Activated naive CD8-positive, alpha-beta T cell treated with anti-CD3 and anti-CD28 coated beads, Interleukin-2, amount 50 U/mL, for 24 hours (primary cell): ENCODE measurements around the gene TMEM273.

Source experiments
- ATAC-seq: fragments of 150-1000 bp; cut with Tn5 transposase; one replicate; pipeline ENCODE4 v1.10.0; 2021
- DNase-seq: peaks from one replicate; pipeline ENCODE4 v3.0.0; 2021
- H3K27ac Mint-ChIP-seq: one replicate; pipeline ENCODE4 v1.8.0; 2021; ENCODE audit warnings: mild to moderate bottlenecking, mixed read lengths
- H3K27me3 Mint-ChIP-seq: one replicate; pipeline ENCODE4 v1.8.0; 2021; ENCODE audit warnings: mixed read lengths
- H3K36me3 Mint-ChIP-seq: one replicate; pipeline ENCODE4 v1.8.0; 2021; ENCODE audit warnings: low read depth, mixed read lengths
- H3K4me1 Mint-ChIP-seq: one replicate; pipeline ENCODE4 v1.8.0; 2021; ENCODE audit warnings: mixed read lengths
- H3K4me3 Mint-ChIP-seq: one replicate; pipeline ENCODE4 v1.8.0; 2021; ENCODE audit warnings: mild to moderate bottlenecking, moderate library complexity, mixed read lengths
- H3K9me3 Mint-ChIP-seq: one replicate; pipeline ENCODE4 v1.8.0; 2021; ENCODE audit warnings: mixed read lengths

The TMEM273 gene

DNA sequence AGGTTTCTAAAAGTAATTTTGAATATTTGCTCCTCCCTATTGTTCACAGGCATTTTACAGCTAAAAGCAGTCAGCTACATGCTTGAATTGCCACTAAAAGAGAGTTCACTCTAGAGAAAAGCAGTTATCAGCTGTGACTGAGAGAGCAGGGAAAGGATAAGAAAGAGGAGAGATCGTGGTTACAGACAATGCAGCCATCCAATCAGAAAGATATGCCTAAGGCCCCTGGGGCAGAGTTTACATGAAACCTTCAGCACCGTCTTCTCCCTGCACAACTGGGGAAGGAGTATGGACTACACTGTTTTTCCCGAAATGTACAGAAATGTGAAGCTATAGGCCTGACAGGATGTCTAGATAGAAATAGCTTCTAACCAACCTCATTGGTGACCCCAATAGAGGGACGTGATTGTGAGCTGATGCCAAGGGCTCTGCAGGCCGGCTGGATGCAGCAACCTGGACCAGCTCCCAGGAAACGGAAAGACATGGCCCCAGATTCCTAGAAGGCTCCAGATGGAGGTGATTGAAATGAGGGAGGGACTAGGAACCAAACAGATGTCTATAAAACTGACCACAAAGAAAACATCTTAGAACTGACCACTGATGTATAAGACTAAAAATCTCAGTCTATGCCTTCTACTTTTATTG, 69.6 kb downstream of the TMEM273 start:
- no peaks in the 10 kb centered on the region for H3K9me3 Mint-ChIP-seq
- H3K4me1 Mint-ChIP-seq = peaks cover 5% of the 10 kb centered on the region
- H3K36me3 Mint-ChIP-seq = no peaks in the 10 kb centered on the region
- peaks cover 27% of the 10 kb centered on the region for H3K27me3 Mint-ChIP-seq
- no peak for ATAC-seq
- no peak overlapping the region for H3K4me3 Mint-ChIP-seq
- DNase-seq = no peak
- H3K27ac Mint-ChIP-seq = no peak overlapping the region

DNA sequence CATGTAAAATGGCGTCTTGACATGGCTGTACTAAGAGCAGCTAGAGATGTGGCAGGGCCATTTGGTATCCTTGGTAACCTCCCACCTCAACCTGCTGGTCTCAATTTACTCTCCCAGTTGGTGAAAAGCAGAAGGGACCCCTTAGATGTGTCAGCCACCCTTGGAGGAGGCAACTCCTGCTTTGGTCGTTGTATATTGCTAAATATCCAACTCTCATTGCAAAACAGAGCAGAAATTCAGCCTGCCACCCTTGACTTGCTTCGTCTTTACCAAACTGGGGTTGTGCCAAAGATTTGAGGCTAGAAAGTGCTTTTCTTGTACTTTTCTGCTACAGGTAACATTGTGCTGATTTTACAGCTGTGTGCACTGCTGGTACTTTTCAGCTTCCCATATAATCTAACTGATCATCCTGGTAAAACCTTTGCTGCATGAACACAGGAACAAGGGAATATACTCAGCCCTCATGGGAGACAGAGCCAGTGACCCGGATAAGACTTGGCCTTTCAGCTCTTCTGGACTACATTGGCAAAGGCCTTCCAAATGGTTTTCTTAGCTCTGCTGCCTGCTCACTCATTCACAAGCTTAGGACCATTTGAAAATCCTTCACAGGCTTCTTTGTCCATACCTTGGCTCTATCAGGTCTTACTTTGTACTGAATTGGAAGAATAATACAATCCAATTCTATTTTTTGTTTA, 70.7 kb downstream of the TMEM273 start:
- H3K27ac Mint-ChIP-seq = no peak overlapping the region
- ATAC-seq = no peak
- H3K4me3 Mint-ChIP-seq = no peak overlapping the region

DNA sequence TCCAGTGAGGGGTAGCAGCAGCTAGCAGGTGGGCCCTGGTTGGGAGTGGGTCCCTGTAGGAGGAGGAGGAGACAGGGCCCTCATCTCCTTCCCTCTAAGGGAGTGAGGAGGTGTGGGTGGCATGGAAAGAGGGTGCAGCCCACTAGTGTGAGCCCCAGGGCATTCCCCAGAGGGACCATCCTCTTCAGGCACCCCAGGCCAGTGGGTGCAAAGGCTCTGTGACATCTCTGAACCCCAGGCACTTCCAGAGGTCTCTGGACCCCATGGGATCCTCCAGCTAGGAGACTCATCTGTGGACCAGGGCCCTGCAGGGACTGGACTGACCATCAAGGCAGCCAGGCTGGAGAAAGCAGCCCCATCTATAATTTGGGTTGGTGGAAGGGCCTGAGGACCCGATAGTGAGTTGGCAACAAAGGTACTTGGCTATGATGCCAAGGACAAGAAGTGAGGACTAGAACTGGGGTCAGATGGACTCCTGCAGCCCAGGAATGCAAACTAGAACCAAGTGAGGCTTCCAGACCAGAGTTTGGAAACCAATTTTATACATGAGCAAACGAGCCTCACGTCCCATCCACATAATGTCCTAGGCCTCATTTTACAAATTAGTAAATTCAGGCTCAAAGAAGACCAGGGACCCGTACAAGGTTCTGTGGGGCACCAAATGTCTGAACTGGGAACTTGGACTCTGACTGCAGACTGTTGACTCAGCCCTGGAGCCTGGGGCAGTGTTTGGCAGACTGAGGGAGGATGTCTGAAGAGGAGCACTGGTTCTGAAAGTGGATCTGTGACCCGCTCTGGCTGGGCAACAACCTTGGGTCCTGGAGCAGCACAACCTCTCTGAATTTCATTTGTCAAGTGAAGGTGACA, 71.4 kb downstream of the TMEM273 start:
- peaks cover 29% of the 10 kb centered on the region for H3K27me3 Mint-ChIP-seq
- no peak for DNase-seq
- H3K4me3 Mint-ChIP-seq = no peak overlapping the region
- no peaks in the 10 kb centered on the region for H3K9me3 Mint-ChIP-seq
- no peaks in the 10 kb centered on the region for H3K36me3 Mint-ChIP-seq
- no peak for ATAC-seq
- no peak overlapping the region for H3K27ac Mint-ChIP-seq
- peaks cover 5% of the 10 kb centered on the region for H3K4me1 Mint-ChIP-seq

More for the DNA sequence above, 70.7 kb downstream of the TMEM273 start:
- Mint-ChIP-seq H3K36me3 (no peaks in the 10 kb centered on the region), H3K27me3 (peaks cover 31% of the 10 kb centered on the region), H3K9me3 (no peaks in the 10 kb centered on the region), H3K4me1 (peaks cover 5% of the 10 kb centered on the region)
- no peak for DNase-seq

DNA sequence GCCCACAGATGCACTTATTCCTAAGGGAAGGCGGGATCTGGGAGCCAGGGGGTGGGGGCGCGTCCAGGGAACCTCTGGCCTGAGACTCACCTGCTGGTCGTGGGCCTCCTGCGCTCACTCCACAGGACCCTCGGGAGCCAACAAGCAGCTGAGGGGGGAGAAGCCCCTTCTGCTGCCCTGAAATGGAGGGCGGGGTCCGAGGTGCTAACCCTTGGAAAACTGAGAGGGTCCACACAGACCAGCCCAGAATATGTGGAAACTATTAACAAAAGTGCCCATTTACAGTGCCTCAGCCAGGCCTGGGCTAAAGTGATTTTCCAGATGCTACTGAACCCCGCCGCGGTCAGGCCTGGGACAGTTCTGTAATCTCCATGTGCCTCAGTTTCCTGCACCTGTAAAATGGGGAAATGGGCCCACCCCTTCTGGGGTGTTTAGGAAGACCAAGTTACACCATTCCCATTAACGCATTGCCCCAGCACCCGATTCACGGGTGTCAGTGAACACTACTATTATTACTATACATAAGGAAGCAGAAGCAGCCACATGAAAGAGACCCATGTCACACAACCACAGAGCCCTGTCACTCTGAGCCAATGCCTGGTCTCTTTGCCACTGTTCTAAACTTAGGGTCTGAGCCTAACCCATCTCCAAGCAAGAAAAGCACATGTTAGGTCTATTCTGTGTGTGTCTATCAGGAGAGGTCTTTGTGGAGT, 72.2 kb downstream of the TMEM273 start:
- Mint-ChIP-seq H3K27me3 (peaks cover 27% of the 10 kb centered on the region), H3K9me3 (no peaks in the 10 kb centered on the region), H3K36me3 (no peaks in the 10 kb centered on the region), H3K4me3 (no peak overlapping the region), H3K27ac (no peak overlapping the region), H3K4me1 (peaks cover 5% of the 10 kb centered on the region)
- DNase-seq = no peak
- ATAC-seq = no peak

DNA sequence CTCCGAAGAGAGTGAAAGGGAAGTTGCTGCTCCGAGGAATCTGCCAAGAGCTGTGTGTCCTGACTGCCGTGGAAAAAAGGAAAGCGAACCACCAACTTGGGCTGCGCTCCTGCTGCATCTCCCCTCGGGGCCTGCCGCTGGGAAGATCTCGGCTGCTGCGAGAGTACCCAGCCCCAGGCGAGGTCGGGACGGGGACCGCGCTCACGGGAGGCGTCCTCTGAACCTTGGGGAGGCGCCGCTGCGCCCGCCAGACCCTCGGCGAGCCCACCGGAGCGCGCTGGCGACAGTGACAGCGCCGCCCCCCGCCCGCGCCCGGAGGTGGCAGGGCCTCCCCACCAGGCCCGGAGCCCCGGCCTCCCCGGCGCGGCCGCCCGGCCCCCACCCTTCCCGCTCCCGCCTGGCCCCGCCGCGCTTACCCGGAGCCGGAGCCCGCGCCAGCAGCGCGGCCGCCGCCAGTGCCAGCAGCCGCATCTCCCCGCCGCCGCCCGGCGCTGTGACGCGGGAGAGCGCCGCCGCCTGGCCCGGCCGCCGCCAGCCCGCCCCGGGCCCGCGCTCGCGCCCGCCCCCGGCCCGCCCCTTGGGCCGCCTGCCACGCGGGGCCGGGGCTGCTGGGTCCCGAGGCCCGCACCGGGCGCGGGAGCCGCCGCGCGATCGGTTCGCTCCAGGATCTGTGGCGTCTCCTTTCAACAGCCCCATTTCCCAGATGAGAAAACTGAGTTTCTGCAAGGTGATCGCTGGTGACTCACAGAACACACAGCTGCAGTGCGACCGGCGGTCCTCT, 73.0 kb downstream of the TMEM273 start, which contains the start of gene VSTM4:
TSS of gene VSTM4 (minus strand) at position 508 of the 781 bp plus-strand sequence. CDS start at position 471, 37 bp downstream.
- peak within 1 kb of the TSS; percentile 46 for H3K4me3 Mint-ChIP-seq
- H3K27me3 Mint-ChIP-seq = peaks cover 27% of the 10 kb centered on the region
- DNase-seq (no peak), ATAC-seq (peak; percentile 35)
- H3K9me3 Mint-ChIP-seq = no peaks in the 10 kb centered on the region
- H3K36me3 Mint-ChIP-seq = no peaks in the 10 kb centered on the region
- H3K4me1 Mint-ChIP-seq = peaks cover 5% of the 10 kb centered on the region
- no peak within 1 kb of the TSS for H3K27ac Mint-ChIP-seq

DNA sequence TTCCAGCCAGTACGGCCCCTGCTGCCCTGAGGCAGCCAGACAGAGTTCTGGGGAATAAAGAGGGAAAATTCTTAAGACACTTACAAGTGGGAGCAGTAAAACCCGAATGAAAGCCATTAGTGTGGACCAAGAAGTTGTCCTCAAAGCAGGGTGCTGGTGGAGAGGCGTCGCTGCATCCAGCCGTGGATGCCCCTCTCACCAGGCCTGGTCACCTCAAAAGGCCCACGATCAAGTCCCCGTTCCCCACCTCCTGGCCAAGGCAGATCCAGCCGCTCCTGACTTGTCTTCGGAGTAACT, 73.5 kb downstream of the TMEM273 start:
- Mint-ChIP-seq H3K27ac (no peak overlapping the region), H3K4me1 (peaks cover 5% of the 10 kb centered on the region), H3K27me3 (peaks cover 27% of the 10 kb centered on the region), H3K9me3 (no peaks in the 10 kb centered on the region), H3K4me3 (peak overlapping the region; percentile 46), H3K36me3 (no peaks in the 10 kb centered on the region)
- no peak for ATAC-seq
- DNase-seq = no peak

DNA sequence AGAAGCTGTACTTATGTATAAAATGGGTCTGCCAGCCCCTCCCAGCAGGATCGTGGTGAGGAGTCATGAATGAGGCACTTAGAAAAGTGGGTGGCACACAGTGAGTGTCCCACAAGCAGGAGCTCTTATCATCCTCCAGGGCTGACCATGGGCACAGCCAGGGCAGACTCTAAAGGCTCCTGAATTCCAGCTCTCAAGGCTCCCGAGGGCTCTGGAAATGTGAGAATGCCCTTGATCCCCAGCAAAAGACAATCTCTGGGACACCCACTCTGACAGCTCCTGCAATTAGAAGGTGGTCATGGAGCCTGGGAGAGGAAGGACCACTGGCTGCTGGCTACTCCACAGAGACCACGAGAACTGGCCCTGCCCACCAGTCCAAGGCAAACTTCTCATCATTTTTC, 74.5 kb downstream of the TMEM273 start:
- no peaks in the 10 kb centered on the region for H3K36me3 Mint-ChIP-seq
- no peak overlapping the region for H3K4me3 Mint-ChIP-seq
- ATAC-seq (no peak), DNase-seq (no peak)
- peaks cover 5% of the 10 kb centered on the region for H3K4me1 Mint-ChIP-seq
- peaks cover 27% of the 10 kb centered on the region for H3K27me3 Mint-ChIP-seq
- H3K9me3 Mint-ChIP-seq = no peaks in the 10 kb centered on the region
- no peak overlapping the region for H3K27ac Mint-ChIP-seq

DNA sequence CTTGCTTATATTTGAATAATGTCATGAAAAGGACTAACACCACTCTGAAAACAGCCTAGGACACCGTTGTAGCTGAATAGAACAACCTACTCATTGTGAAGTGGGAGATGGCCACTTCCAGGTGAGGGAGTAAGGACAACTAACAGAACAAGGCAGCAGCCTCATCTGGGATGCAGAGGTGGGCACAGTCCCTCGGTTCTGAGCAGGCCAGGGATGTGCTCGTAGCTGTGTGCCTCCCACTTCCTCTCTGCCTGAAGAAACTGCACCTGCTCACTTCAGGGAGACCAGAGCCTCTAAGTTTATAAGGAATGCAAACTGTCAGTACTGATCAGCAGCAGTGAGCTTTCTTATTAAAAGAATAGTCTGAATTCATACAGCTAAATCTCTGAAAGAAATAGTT, 75.3 kb downstream of the TMEM273 start:
- DNase-seq = no peak

DNA sequence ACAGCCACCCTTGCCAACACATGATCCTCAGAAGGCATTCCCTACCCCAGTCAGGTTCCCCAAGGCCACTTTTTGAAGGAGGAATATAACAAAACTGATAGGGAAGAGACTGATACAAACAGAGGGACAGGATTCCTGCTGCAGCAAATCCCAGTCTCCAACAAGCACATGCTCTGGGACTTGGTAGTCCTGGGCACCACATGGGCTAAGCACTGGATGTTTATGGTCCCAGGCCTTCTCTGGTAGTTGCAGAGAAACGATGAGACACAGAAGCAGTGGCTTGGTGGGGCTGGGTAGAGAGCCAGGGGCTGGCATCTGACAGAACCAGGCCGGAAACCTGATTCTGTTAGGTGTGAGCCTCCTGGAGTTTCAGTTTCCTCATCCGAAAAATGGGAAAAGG, 76.1 kb downstream of the TMEM273 start:
- DNase-seq (no peak), ATAC-seq (no peak)
- Mint-ChIP-seq H3K27me3 (peaks cover 24% of the 10 kb centered on the region), H3K36me3 (no peaks in the 10 kb centered on the region), H3K4me3 (no peak overlapping the region), H3K4me1 (peaks cover 5% of the 10 kb centered on the region), H3K27ac (no peak overlapping the region), H3K9me3 (no peaks in the 10 kb centered on the region)

More for the DNA sequence above, 75.3 kb downstream of the TMEM273 start:
- Mint-ChIP-seq H3K4me3 (no peak overlapping the region), H3K27ac (no peak overlapping the region), H3K9me3 (no peaks in the 10 kb centered on the region), H3K27me3 (peaks cover 24% of the 10 kb centered on the region), H3K4me1 (peaks cover 5% of the 10 kb centered on the region), H3K36me3 (no peaks in the 10 kb centered on the region)
- ATAC-seq = no peak

DNA sequence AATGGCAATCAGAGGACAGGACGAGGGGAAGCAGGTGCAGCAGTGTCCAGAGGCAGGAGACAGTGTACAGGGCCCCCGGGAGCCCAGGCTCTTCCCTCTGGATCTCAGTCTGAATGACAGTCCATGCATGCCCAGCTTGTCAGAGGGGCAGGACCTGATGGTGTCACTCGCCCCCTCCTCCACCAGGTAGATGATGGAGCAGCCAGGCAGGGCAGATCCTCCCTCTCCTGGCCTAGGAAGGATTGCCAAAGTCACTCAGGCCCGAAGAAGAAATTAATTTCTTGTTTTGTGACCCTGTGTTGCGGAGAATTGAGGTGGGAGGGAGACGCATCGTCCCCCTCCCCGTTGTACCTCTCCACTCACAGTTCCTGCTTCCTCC, 76.9 kb downstream of the TMEM273 start:
- H3K4me3 Mint-ChIP-seq = no peak overlapping the region
- H3K4me1 Mint-ChIP-seq = peaks cover 5% of the 10 kb centered on the region
- H3K27me3 Mint-ChIP-seq = peaks cover 23% of the 10 kb centered on the region
- no peak for ATAC-seq
- DNase-seq = no peak
- H3K27ac Mint-ChIP-seq = no peak overlapping the region
- H3K9me3 Mint-ChIP-seq = no peaks in the 10 kb centered on the region
- H3K36me3 Mint-ChIP-seq = no peaks in the 10 kb centered on the region

DNA sequence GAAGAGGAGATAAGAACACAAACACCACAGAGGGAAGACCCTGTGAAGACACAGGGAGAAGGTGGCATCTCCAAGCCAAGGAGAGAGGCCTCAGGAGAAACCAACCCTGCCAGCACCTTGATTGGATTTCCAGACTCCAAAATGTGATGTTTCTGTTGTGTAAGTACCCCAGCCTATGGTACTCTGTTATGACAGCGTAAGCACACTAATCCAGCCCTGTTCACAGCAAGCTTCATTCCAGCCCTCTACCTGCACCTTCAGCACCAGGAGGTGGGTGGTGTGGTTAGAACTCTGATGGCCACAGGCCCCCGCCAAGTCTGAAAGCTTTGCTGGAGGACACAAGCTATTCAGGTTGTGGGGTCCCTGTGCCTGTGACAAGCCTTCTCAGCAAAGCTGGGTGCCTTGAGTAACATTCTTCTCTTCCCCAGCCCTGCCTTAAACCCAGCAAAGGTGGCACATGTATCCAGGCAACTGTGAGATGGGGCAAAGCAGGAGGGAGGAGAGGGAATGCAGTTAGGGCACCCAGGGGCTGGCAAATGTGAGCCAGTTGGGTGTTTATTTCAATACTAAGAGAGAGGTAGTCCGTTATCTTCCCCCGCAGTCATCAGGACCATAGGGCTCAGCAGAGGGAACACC, 77.4 kb downstream of the TMEM273 start:
- Mint-ChIP-seq H3K4me1 (peaks cover 5% of the 10 kb centered on the region), H3K9me3 (no peaks in the 10 kb centered on the region), H3K27me3 (peaks cover 18% of the 10 kb centered on the region), H3K36me3 (no peaks in the 10 kb centered on the region), H3K27ac (no peak overlapping the region), H3K4me3 (no peak overlapping the region)
- ATAC-seq = no peak
- no peak for DNase-seq

DNA sequence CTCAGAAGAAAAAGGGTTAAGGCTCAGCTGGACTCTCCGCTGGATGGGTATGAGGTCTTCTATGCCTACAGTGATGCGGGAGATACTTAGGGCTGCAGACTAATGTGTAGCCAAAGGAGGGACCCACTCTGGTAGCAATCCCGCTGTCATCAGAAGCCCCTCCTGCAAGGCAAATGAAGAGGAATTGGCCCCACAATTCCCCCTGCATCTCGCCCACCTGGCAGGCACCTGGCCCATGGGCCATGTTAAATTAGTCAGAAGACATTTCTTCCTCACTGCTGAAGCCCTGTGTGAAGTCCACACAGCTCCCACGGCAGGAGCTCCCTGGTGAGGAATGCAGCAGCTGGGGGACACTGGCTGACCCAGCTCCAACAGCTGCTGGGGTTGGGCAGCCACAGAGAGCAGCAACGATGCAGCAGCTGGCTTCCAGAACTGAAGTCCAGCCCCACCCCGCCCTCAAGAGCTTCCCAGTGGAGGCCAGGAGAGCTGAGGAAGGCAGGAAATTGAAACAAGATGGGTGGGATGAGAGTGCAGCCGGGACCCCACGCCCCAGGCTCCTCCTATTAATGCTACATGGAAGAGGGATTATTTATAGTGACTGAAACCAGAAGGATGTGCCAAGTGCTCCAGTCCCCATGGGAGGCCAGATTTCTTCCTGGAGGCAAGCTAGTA, 78.4 kb downstream of the TMEM273 start:
- Mint-ChIP-seq H3K36me3 (no peaks in the 10 kb centered on the region), H3K27ac (no peak overlapping the region), H3K4me1 (peaks cover 4% of the 10 kb centered on the region), H3K27me3 (peaks cover 19% of the 10 kb centered on the region), H3K9me3 (no peaks in the 10 kb centered on the region), H3K4me3 (no peak overlapping the region)
- no peak for DNase-seq
- no peak for ATAC-seq

DNA sequence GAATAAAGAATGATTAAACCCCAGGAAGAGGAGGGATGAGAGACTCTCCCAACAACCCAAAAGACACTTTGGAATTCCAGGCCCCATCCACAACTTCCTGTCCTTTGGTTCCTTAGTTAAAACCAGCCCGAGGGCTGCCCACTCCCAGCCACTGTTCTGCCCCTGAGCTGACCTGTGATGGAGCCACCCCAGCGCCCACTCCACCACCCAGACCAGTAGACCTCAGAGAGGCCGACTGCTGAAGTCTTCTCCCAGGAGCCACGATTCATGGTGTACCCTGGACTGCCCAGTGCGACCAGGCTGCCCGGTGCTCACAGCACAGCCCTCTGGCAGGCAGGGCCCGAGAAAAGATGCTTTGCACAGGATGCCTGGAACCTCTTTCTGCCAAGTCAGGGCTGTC, 79.5 kb downstream of the TMEM273 start:
- Mint-ChIP-seq H3K27ac (no peak overlapping the region), H3K4me1 (no peaks in the 10 kb centered on the region), H3K36me3 (no peaks in the 10 kb centered on the region), H3K9me3 (no peaks in the 10 kb centered on the region), H3K4me3 (no peak overlapping the region), H3K27me3 (peaks cover 12% of the 10 kb centered on the region)
- ATAC-seq = no peak
- DNase-seq = no peak
